ENCODE data around the gene TRIP10. TPM values are rescaled to one million over a fixed set of nuclear protein-coding genes. Genes with fewer than 3 reads are reported as not detected.

TRIP10 gene
- total RNA-seq, 1 donor, result 36.2 TPM

GRCh38 chr19:6693056-6693471, 46.4 kb upstream of the TRIP10 start:
- H3K4me2 ChIP-seq (ENCODE audit: insufficient read depth, low read length), result no peak overlapping the region
- H3K79me2 ChIP-seq (ENCODE audit: insufficient read depth, low read length), result no peaks in the 10 kb centered on the region
- no peaks in the 10 kb centered on the region for H4K20me1 ChIP-seq (ENCODE audit: insufficient read depth, low read length)
- DNase-seq (ENCODE audit: insufficient read length, low spot score, missing footprints), result no peak
- no peaks in the 10 kb centered on the region for H3K4me1 ChIP-seq (ENCODE audit: insufficient read depth, low read length)
- no peak for TF ChIP-seq CTCF (IDR thresholded peaks at IDR 0.05; ENCODE audit: extremely low read depth, low read depth, low read length)
- H3K4me3 ChIP-seq (ENCODE audit: insufficient read depth, low read length), result no peak overlapping the region
- H3K9me3 ChIP-seq (ENCODE audit: low read depth, low read length), result no peaks in the 10 kb centered on the region
- H3K27ac ChIP-seq (ENCODE audit: low read depth, low read length), result no peak overlapping the region
- no peaks in the 10 kb centered on the region for H3K36me3 ChIP-seq (ENCODE audit: insufficient read depth, low read length)
- H3K27me3 ChIP-seq (ENCODE audit: insufficient read depth, low read length), result peaks cover 3% of the 10 kb centered on the region
- H2AFZ ChIP-seq (ENCODE audit: low read length), result no peak overlapping the region

DNA sequence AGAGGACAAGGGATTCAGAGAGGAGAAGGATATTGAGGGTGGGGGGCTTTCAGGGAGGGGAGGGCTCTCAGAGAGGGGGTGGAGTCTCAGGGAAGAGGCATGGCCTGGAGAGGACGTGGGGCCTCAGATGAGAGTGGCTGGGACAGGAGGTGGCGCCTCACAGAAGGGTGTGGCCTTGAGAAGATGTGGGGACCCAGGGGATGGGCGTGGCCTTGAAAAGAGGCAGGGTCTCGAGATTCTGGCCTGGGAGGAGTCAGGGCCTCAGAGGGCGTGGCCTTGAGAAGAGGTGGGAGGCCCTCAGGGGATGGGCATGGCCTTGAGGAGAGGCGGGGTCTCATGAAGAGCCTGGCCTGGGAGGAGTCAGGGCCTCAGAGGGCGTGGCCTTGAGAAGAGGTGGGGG, 45.8 kb upstream of the TRIP10 start:
- no peaks in the 10 kb centered on the region for H3K79me2 ChIP-seq (ENCODE audit: insufficient read depth, low read length)
- no peak overlapping the region for H3K4me2 ChIP-seq (ENCODE audit: insufficient read depth, low read length)
- H2AFZ ChIP-seq (ENCODE audit: low read length), result no peak overlapping the region
- TF ChIP-seq CTCF (IDR thresholded peaks at IDR 0.05; ENCODE audit: extremely low read depth, low read depth, low read length), result no peak
- no peak for DNase-seq (ENCODE audit: insufficient read length, low spot score, missing footprints)
- H3K36me3 ChIP-seq (ENCODE audit: insufficient read depth, low read length), result no peaks in the 10 kb centered on the region
- no peaks in the 10 kb centered on the region for H3K4me1 ChIP-seq (ENCODE audit: insufficient read depth, low read length)
- no peaks in the 10 kb centered on the region for H3K9me3 ChIP-seq (ENCODE audit: low read depth, low read length)
- no peak overlapping the region for H3K4me3 ChIP-seq (ENCODE audit: insufficient read depth, low read length)
- no peak overlapping the region for H3K27ac ChIP-seq (ENCODE audit: low read depth, low read length)
- H4K20me1 ChIP-seq (ENCODE audit: insufficient read depth, low read length), result no peaks in the 10 kb centered on the region
- peaks cover 3% of the 10 kb centered on the region for H3K27me3 ChIP-seq (ENCODE audit: insufficient read depth, low read length)

GRCh38 chr19:6694147-6694815, 45.2 kb upstream of the TRIP10 start:
- no peak overlapping the region for H3K4me3 ChIP-seq (ENCODE audit: insufficient read depth, low read length)
- no peak overlapping the region for H3K27ac ChIP-seq (ENCODE audit: low read depth, low read length)
- no peaks in the 10 kb centered on the region for H3K79me2 ChIP-seq (ENCODE audit: insufficient read depth, low read length)
- no peaks in the 10 kb centered on the region for H3K9me3 ChIP-seq (ENCODE audit: low read depth, low read length)
- H3K27me3 ChIP-seq (ENCODE audit: insufficient read depth, low read length), result peaks cover 3% of the 10 kb centered on the region
- H3K4me1 ChIP-seq (ENCODE audit: insufficient read depth, low read length), result no peaks in the 10 kb centered on the region
- no peak for TF ChIP-seq CTCF (IDR thresholded peaks at IDR 0.05; ENCODE audit: extremely low read depth, low read depth, low read length)
- DNase-seq (ENCODE audit: insufficient read length, low spot score, missing footprints), result no peak
- no peak overlapping the region for H2AFZ ChIP-seq (ENCODE audit: low read length)
- no peaks in the 10 kb centered on the region for H4K20me1 ChIP-seq (ENCODE audit: insufficient read depth, low read length)
- no peaks in the 10 kb centered on the region for H3K36me3 ChIP-seq (ENCODE audit: insufficient read depth, low read length)
- no peak overlapping the region for H3K4me2 ChIP-seq (ENCODE audit: insufficient read depth, low read length)

GRCh38 chr19:6696239-6696820, 43.1 kb upstream of the TRIP10 start:
- Histone ChIP-seq H2AFZ (ENCODE audit: low read length) (no peak overlapping the region), H3K27me3 (ENCODE audit: insufficient read depth, low read length) (no peaks in the 10 kb centered on the region), H3K36me3 (ENCODE audit: insufficient read depth, low read length) (no peaks in the 10 kb centered on the region), H3K4me1 (ENCODE audit: insufficient read depth, low read length) (no peaks in the 10 kb centered on the region), H3K79me2 (ENCODE audit: insufficient read depth, low read length) (no peaks in the 10 kb centered on the region), H3K9me3 (ENCODE audit: low read depth, low read length) (no peaks in the 10 kb centered on the region), H3K27ac (ENCODE audit: low read depth, low read length) (no peak overlapping the region), H3K4me3 (ENCODE audit: insufficient read depth, low read length) (no peak overlapping the region), H4K20me1 (ENCODE audit: insufficient read depth, low read length) (no peaks in the 10 kb centered on the region), H3K4me2 (ENCODE audit: insufficient read depth, low read length) (no peak overlapping the region)
- no peak for TF ChIP-seq CTCF (IDR thresholded peaks at IDR 0.05; ENCODE audit: extremely low read depth, low read depth, low read length)
- no peak for DNase-seq (ENCODE audit: insufficient read length, low spot score, missing footprints)

Measured in osteoblast (primary cell).